SKM-1 (cell line): ENCODE data around the gene CTSO.
"Not testable (repeated sequence)": the region's sequence is repeated elsewhere in the genome, so short reads cannot be mapped to it uniquely, and the experiment has no call there.

Experiments
- DNase-seq: peaks from one replicate; lab custom pipeline; 2025; ENCODE audit not compliant: unreplicated experiment; lab: John Stamatoyannopoulos, UW

The CTSO gene

GRCh38 chr4:155908187-155909139 is 45.2 kb downstream of the CTSO start:
- no peak for DNase-seq

GRCh38 chr4:155907556-155907955 is 46.1 kb downstream of the CTSO start:
- DNase-seq = no peak

- no peak for DNase-seq
Observed at GRCh38 chr4:155906554-155907247, 47.0 kb downstream of the CTSO start.

- no peak for DNase-seq
Observed at GRCh38 chr4:155904331-155904730, 49.3 kb downstream of the CTSO start.

GRCh38 chr4:155903453-155903852 is 50.2 kb downstream of the CTSO start, which contains the start of gene TDO2:
TDO2 (plus strand) TSS chr4:155903696; CDS start chr4:155903759, 63 bp downstream.
- DNase-seq = no peak

- no peak for DNase-seq
Observed at GRCh38 chr4:155901013-155901412, 52.7 kb downstream of the CTSO start.

GRCh38 chr4:155900381-155900780 is 53.3 kb downstream of the CTSO start:
- no peak for DNase-seq

GRCh38 chr4:155899891-155900290 is 53.8 kb downstream of the CTSO start:
- DNase-seq = no peak

- not testable (repeated sequence) for DNase-seq
Observed at GRCh38 chr4:155898371-155898770, 55.3 kb downstream of the CTSO start.

GRCh38 chr4:155891058-155891457 is 62.6 kb downstream of the CTSO start:
- DNase-seq = no peak

GRCh38 chr4:155889946-155890345 is 63.7 kb downstream of the CTSO start:
- DNase-seq = no peak

- peak; percentile 95 for DNase-seq
Observed at GRCh38 chr4:155889031-155889793, 64.5 kb downstream of the CTSO start.

GRCh38 chr4:155887847-155888570 is 65.7 kb downstream of the CTSO start:
- no peak for DNase-seq

GRCh38 chr4:155887045-155887444 is 66.6 kb downstream of the CTSO start:
- DNase-seq = no peak

GRCh38 chr4:155885666-155886065 is 68.0 kb downstream of the CTSO start:
- DNase-seq = no peak

GRCh38 chr4:155883895-155884294 is 69.8 kb downstream of the CTSO start:
- no peak for DNase-seq

GRCh38 chr4:155881555-155881954 is 72.1 kb downstream of the CTSO start:
- DNase-seq = no peak

- DNase-seq = no peak
Observed at GRCh38 chr4:155879767-155880166, 73.9 kb downstream of the CTSO start.

GRCh38 chr4:155878611-155879010 is 75.1 kb downstream of the CTSO start:
- no peak for DNase-seq

GRCh38 chr4:155877971-155878370 is 75.7 kb downstream of the CTSO start:
- no peak for DNase-seq

GRCh38 chr4:155875878-155876277 is 77.8 kb downstream of the CTSO start:
- DNase-seq = no peak
